ENCODE results near the gene TRIO.

GRCh38 chr5:14306329-14306815 is 163.2 kb downstream of the TRIO start:
- TF ChIP-seq, protein P1, sequence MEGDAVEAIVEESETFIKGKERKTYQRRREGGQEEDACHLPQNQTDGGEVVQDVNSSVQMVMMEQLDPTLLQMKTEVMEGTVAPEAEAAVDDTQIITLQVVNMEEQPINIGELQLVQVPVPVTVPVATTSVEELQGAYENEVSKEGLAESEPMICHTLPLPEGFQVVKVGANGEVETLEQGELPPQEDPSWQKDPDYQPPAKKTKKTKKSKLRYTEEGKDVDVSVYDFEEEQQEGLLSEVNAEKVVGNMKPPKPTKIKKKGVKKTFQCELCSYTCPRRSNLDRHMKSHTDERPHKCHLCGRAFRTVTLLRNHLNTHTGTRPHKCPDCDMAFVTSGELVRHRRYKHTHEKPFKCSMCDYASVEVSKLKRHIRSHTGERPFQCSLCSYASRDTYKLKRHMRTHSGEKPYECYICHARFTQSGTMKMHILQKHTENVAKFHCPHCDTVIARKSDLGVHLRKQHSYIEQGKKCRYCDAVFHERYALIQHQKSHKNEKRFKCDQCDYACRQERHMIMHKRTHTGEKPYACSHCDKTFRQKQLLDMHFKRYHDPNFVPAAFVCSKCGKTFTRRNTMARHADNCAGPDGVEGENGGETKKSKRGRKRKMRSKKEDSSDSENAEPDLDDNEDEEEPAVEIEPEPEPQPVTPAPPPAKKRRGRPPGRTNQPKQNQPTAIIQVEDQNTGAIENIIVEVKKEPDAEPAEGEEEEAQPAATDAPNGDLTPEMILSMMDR (IDR thresholded peaks at IDR 0.05; ENCODE audit: poor library complexity) = no peak
- no peak for TF ChIP-seq EZH2 (IDR thresholded peaks at IDR 0.05; ENCODE audit: borderline replicate concordance)
- TF ChIP-seq EZH2phosphoT487 (IDR thresholded peaks at IDR 0.05; ENCODE audit: low read depth, severe bottlenecking, unreplicated experiment) = no peak
